K562 (cell line): ENCODE results near the gene SLC35D2.

Source experiments
- CBFA2T3 ChIP-seq: fragments of 450-650 bp; IDR thresholded peaks from 2 replicates; pipeline ENCODE4 v1.6.1; 2017
- JUNB ChIP-seq: fragments of 450-650 bp; formaldehyde crosslinking; conservative IDR thresholded peaks from 2 replicates; pipeline ENCODE4 v1.4.0; 2020; ENCODE audit warnings: mild to moderate bottlenecking
- PPARD ChIP-seq: fragments of 250-450 bp; sonication (Bioruptor Pico); IDR thresholded peaks from 2 replicates; pipeline ENCODE4 v1.8.0; 2022; ENCODE audit warnings: inconsistent platforms, mild to moderate bottlenecking, moderate library complexity
- RBM22 ChIP-seq: fragments of 200-400 bp; formaldehyde crosslinking; IDR thresholded peaks from 2 replicates; pipeline ENCODE4 v1.6.1; 2018; ENCODE audit warnings: low read length, low read depth; ENCODE audit not compliant: poor library complexity, severe bottlenecking
- STAG1 ChIP-seq: sonication (generic); formaldehyde crosslinking; IDR thresholded peaks from 2 replicates; pipeline ENCODE4 v1.5.0; 2020; ENCODE audit warnings: missing genetic modification reagents, borderline replicate concordance
- TF ChIP-seq, protein P1 (sequence below), 3 experiments: IDR thresholded peaks in 2 of 3; conservative IDR thresholded peaks in 1 of 3; 2 replicates each; pipeline ENCODE4 v1.5.1; 2011 to 2012; ENCODE audit warnings: low read length in 3 of 3, mild to moderate bottlenecking in 3 of 3, control low read depth in 2 of 3, improper control_type of control experiment in 1 of 3, inconsistent platforms in 1 of 3, low read depth in 1 of 3, mixed read lengths in 1 of 3, moderate library complexity in 1 of 3; ENCODE audit not compliant: insufficient read depth in 2 of 3

GRCh38 chr9:96408409-96409280 lies 25.1 kb upstream of the SLC35D2 start:
- TF ChIP-seq, protein P1, sequence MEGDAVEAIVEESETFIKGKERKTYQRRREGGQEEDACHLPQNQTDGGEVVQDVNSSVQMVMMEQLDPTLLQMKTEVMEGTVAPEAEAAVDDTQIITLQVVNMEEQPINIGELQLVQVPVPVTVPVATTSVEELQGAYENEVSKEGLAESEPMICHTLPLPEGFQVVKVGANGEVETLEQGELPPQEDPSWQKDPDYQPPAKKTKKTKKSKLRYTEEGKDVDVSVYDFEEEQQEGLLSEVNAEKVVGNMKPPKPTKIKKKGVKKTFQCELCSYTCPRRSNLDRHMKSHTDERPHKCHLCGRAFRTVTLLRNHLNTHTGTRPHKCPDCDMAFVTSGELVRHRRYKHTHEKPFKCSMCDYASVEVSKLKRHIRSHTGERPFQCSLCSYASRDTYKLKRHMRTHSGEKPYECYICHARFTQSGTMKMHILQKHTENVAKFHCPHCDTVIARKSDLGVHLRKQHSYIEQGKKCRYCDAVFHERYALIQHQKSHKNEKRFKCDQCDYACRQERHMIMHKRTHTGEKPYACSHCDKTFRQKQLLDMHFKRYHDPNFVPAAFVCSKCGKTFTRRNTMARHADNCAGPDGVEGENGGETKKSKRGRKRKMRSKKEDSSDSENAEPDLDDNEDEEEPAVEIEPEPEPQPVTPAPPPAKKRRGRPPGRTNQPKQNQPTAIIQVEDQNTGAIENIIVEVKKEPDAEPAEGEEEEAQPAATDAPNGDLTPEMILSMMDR (IDR thresholded peaks at IDR 0.05 in 2 of 3, conservative IDR thresholded peaks at IDR 0.05 in 1 of 3; ENCODE audit: insufficient read depth in 2 of 3, low read depth in 1 of 3, low read length in 3 of 3): no peak
- TF ChIP-seq CBFA2T3 (no peak), JUNB (CRISPR knock-in tag) (no peak), PPARD (CRISPR knock-in tag) (no peak), RBM22 (no peak), STAG1 (no peak)
